DOHH2 (cell line): ENCODE results near the gene IL6R.
A peak's percentile ranks its signal among the peaks of the same experiment; 100 is the strongest.

Experiments used
- H3F3A ChIP-seq: fragments of 200-600 bp; sonication (generic), shearing (Covaris generic); 2 replicates; pipeline ENCODE4 v1.6.0; 2016; ENCODE audit warnings: antibody characterized with exemption, mild to moderate bottlenecking; ENCODE audit not compliant: control insufficient read depth, insufficient read depth
- H3K27ac ChIP-seq: fragments of 200-600 bp; sonication (generic); 2 replicates; pipeline ENCODE4 v1.5.1; 2014; ENCODE audit warnings: low read depth, mild to moderate bottlenecking, low read length, moderate library complexity
- H3K27me3 ChIP-seq: fragments of 200-600 bp; sonication (generic); 2 replicates; pipeline ENCODE4 v1.6.1; 2014; ENCODE audit warnings: mild to moderate bottlenecking, low read length, mixed read lengths; ENCODE audit not compliant: control insufficient read depth
- H3K36me3 ChIP-seq: fragments of 200-600 bp; sonication (generic); 2 replicates; pipeline ENCODE4 v1.6.1; 2014; ENCODE audit warnings: mild to moderate bottlenecking, low read length, moderate library complexity, mixed read lengths; ENCODE audit not compliant: control insufficient read depth
- H3K4me1 ChIP-seq: fragments of 200-600 bp; sonication (generic); 2 replicates; pipeline ENCODE4 v1.6.1; 2014; ENCODE audit warnings: mild to moderate bottlenecking, low read length, mixed read lengths; ENCODE audit not compliant: control insufficient read depth
- H3K4me2 ChIP-seq: fragments of 200-600 bp; sonication (generic); 2 replicates; pipeline ENCODE4 v1.6.0; 2014; ENCODE audit warnings: mild to moderate bottlenecking, low read length, moderate library complexity
- H3K4me3 ChIP-seq: fragments of 200-600 bp; sonication (generic); 2 replicates; pipeline ENCODE4 v1.5.1; 2014; ENCODE audit warnings: mild to moderate bottlenecking, low read length, mixed read lengths
- H3K79me2 ChIP-seq: fragments of 200-600 bp; sonication (generic); 2 replicates; pipeline ENCODE4 v1.6.1; 2014; ENCODE audit warnings: mild to moderate bottlenecking, low read length, mixed read lengths; ENCODE audit not compliant: control insufficient read depth
- H3K9me2 ChIP-seq: fragments of 200-600 bp; sonication (generic); replicated peaks from 2 replicates; pipeline ENCODE4 v1.6.1; 2014; ENCODE audit warnings: mild to moderate bottlenecking, low read length, mixed read lengths; ENCODE audit not compliant: control insufficient read depth
- H3K9me3 ChIP-seq: fragments of 200-600 bp; sonication (generic); 2 replicates; pipeline ENCODE4 v1.6.1; 2014; ENCODE audit warnings: antibody characterized with exemption, low read length, mixed read lengths; ENCODE audit not compliant: control insufficient read depth, insufficient read depth
- H4K20me1 ChIP-seq: fragments of 200-600 bp; sonication (generic); 2 replicates; pipeline ENCODE4 v1.6.0; 2014; ENCODE audit warnings: low read depth, mild to moderate bottlenecking, antibody characterized with exemption, low read length, moderate library complexity; ENCODE audit not compliant: control insufficient read depth, insufficient read depth
- CTCF ChIP-seq: fragments of 200-600 bp; sonication (generic); IDR thresholded peaks from one replicate; pipeline ENCODE4 v1.5.1; 2014; ENCODE audit warnings: antibody characterized with exemption, mild to moderate bottlenecking, low read depth, low read length; ENCODE audit not compliant: poor library complexity, severe bottlenecking
- EZH2phosphoT487 ChIP-seq: fragments of 200-600 bp; sonication (generic); IDR thresholded peaks from 2 replicates; pipeline ENCODE4 v1.6.1; 2017; ENCODE audit warnings: borderline replicate concordance, mild to moderate bottlenecking, antibody characterized with exemption, low read length, moderate library complexity, mixed read lengths

Gene IL6R

GRCh38 chr1:154403261-154403943 lies 1.7 kb upstream of the IL6R start:
- Histone ChIP-seq H3K36me3 (no peaks in the 10 kb centered on the region), H3K27me3 (peaks cover 41% of the 10 kb centered on the region), H3K4me1 (peaks cover 40% of the 10 kb centered on the region), H3K9me2 (no peaks in the 10 kb centered on the region), H4K20me1 (peaks cover 7% of the 10 kb centered on the region; the same call in 1 of the 2 replicates), H3K79me2 (no peaks in the 10 kb centered on the region), H3K4me2 (no peak overlapping the region), H3K4me3 (no peak overlapping the region), H3K27ac (no peak overlapping the region), H3F3A (peaks cover 13% of the 10 kb centered on the region), H3K9me3 (no peaks in the 10 kb centered on the region)
- TF ChIP-seq EZH2phosphoT487 (no peak), CTCF (no peak)

GRCh38 chr1:154403983-154404382 lies 1.2 kb upstream of the IL6R start:
- H3F3A ChIP-seq: peaks cover 13% of the 10 kb centered on the region
- H3K27me3 ChIP-seq: peaks cover 41% of the 10 kb centered on the region
- H3K4me2 ChIP-seq: no peak overlapping the region
- H3K79me2 ChIP-seq: no peaks in the 10 kb centered on the region
- H3K4me3 ChIP-seq: no peak overlapping the region
- no peaks in the 10 kb centered on the region for H3K9me2 ChIP-seq
- TF ChIP-seq CTCF: no peak
- TF ChIP-seq EZH2phosphoT487: no peak
- peaks cover 45% of the 10 kb centered on the region for H3K4me1 ChIP-seq
- H3K9me3 ChIP-seq: no peaks in the 10 kb centered on the region
- peaks cover 7% of the 10 kb centered on the region; the same call in 1 of the 2 replicates for H4K20me1 ChIP-seq
- no peak overlapping the region for H3K27ac ChIP-seq
- no peaks in the 10 kb centered on the region for H3K36me3 ChIP-seq

- Histone ChIP-seq H3K4me2 (peak overlapping the region; percentile 88), H4K20me1 (peaks cover 7% of the 10 kb centered on the region; the same call in 1 of the 2 replicates), H3F3A (peaks cover 13% of the 10 kb centered on the region), H3K9me2 (no peaks in the 10 kb centered on the region), H3K4me3 (peak overlapping the region; percentile 66), H3K79me2 (no peaks in the 10 kb centered on the region), H3K36me3 (no peaks in the 10 kb centered on the region), H3K9me3 (no peaks in the 10 kb centered on the region), H3K27me3 (peaks cover 41% of the 10 kb centered on the region), H3K27ac (no peak overlapping the region), H3K4me1 (peaks cover 49% of the 10 kb centered on the region)
- TF ChIP-seq EZH2phosphoT487: no peak
- TF ChIP-seq CTCF: no peak
These were observed 622 bp upstream of the IL6R start for GRCh38 chr1:154404511-154404931.
